Prostate gland (tissue), 2 donors: ENCODE data around the gene KRTAP9-6.
"Not testable (repeated sequence)": the region's sequence is repeated elsewhere in the genome, so short reads cannot be mapped to it uniquely, and the experiment has no call there.

Experiments used
- CTCF ChIP-seq, 4 experiments: fragments of 200-600 bp in 2 of 4; fragments of 450-650 bp in 2 of 4; sonication (generic) in 2 of 4; IDR thresholded peaks; 1 replicate in 3 of 4; 2 replicates in 1 of 4; pipeline ENCODE4 v1.5.1; 2016 to 2019; ENCODE audit warnings: antibody characterized with exemption in 4 of 4, mild to moderate bottlenecking in 2 of 4, moderate library complexity in 2 of 4
- POLR2AphosphoS5 ChIP-seq: sonication (generic); formaldehyde crosslinking; IDR thresholded peaks from one replicate; pipeline ENCODE4 v1.6.1; 2017; ENCODE audit warnings: antibody characterized with exemption

- TF ChIP-seq POLR2AphosphoS5; CTCF (IDR thresholded peaks at IDR 0.05): not testable (repeated sequence)
These were observed 6.1 kb downstream of the KRTAP9-6 start for GRCh38 chr17:41271323-41271722.
